GM21447 (cell line): ENCODE results near the gene SAE1.

Experiments used
- ATAC-seq: cut with Tn5 transposase; IDR thresholded peaks from one replicate; pipeline ENCODE4 v1.9.1; 2021; ENCODE audit not compliant: unreplicated experiment

The SAE1 gene

GRCh38 chr19:47209319-47210179, 78.9 kb downstream of the SAE1 start:
- no peak for ATAC-seq

- ATAC-seq: no peak
Observed at GRCh38 chr19:47210180-47210490, 79.5 kb downstream of the SAE1 start.

- no peak for ATAC-seq
Observed at GRCh38 chr19:47210689-47211316, 80.2 kb downstream of the SAE1 start.

GRCh38 chr19:47215581-47215980, 84.9 kb downstream of the SAE1 start:
- ATAC-seq: no peak

GRCh38 chr19:47221080-47221841, 90.6 kb downstream of the SAE1 start:
- no peak for ATAC-seq

GRCh38 chr19:47221890-47222289, 91.3 kb downstream of the SAE1 start:
- no peak for ATAC-seq

GRCh38 chr19:47225746-47226425, 95.3 kb downstream of the SAE1 start:
- no peak for ATAC-seq

GRCh38 chr19:47226426-47227351, 96.1 kb downstream of the SAE1 start:
- peak; percentile 43 for ATAC-seq

- peak; percentile 20 for ATAC-seq
Observed at GRCh38 chr19:47227352-47228167, 96.9 kb downstream of the SAE1 start.

GRCh38 chr19:47228168-47228936, 97.7 kb downstream of the SAE1 start:
- ATAC-seq: no peak

- ATAC-seq: no peak
Observed at GRCh38 chr19:47228937-47229675, 98.5 kb downstream of the SAE1 start.

- ATAC-seq: no peak
Observed at GRCh38 chr19:47229676-47230053, 99.0 kb downstream of the SAE1 start.

- ATAC-seq: no peak
Observed at GRCh38 chr19:47230054-47230920, 99.7 kb downstream of the SAE1 start.

- no peak for ATAC-seq
Observed at GRCh38 chr19:47230921-47231214, 100.2 kb downstream of the SAE1 start, which contains the start of gene BBC3. Gene BBC3, minus strand, starts transcription at chr19:47231199. Its CDS starts 2,768 bp downstream, at chr19:47228431.

GRCh38 chr19:47231215-47232054, 100.8 kb downstream of the SAE1 start:
- ATAC-seq: no peak
